Measurements from ENCODE around the gene RO60. TPM values are rescaled to one million over a fixed set of nuclear protein-coding genes. Genes with fewer than 3 reads are reported as not detected.

RO60 gene
- total RNA-seq, 4 donors from 2014 or later = 11.6 to 67.2 (median 62.4) TPM

DNA sequence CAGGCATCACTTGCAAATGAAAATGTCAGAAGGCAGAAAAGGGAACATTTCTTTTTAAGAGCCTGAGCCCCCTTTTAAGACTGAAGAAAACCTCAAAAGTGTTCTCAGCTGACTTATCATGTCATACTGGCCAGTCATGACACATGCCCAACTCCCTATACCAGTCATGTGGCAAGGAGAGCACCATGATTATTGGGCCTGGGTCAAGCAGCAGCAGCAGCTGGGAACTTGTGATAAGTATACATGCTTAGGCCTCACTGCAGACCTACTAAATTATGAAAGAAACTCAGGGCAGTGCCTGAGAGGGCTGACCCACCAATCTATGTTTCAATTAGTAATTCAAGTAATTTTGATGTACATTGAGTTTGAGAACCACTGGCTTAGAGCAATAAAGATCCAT is 8.6 kb downstream of the RO60 start:
- in situ Hi-C loops (cut with MboI; ENCODE audit: low pct_ligation_motif_present in 1 of 4, low pct_unique_long_range_greater_than_20kb in 1 of 4, low sequenced_read_pairs in 3 of 4) (loop anchor here in 1 of 4 donors (10.0 kb wide), 1 partner anchor 57 kb away; the partner anchor contains the start of gene CDC73), intact Hi-C loops (cut with DNase I; ENCODE audit: low total_unique reads) (no loop called here)
- Histone ChIP-seq H3K4me1 (peaks cover 0 to 29% (median 2%) of the 10 kb centered on the region in 4 donors), H3K9me3 (no peaks in the 10 kb centered on the region), H3K4me3 (no peak overlapping the region), H3K36me3 (peaks cover 0 to under 1% (median 0%) of the 10 kb centered on the region in 4 donors), H3K27me3 (no peaks in the 10 kb centered on the region), H3K27ac (no peak overlapping the region)
- no peak for TF ChIP-seq EP300 (IDR thresholded peaks at IDR 0.05; ENCODE audit: low read depth)
- TF ChIP-seq, protein P1, sequence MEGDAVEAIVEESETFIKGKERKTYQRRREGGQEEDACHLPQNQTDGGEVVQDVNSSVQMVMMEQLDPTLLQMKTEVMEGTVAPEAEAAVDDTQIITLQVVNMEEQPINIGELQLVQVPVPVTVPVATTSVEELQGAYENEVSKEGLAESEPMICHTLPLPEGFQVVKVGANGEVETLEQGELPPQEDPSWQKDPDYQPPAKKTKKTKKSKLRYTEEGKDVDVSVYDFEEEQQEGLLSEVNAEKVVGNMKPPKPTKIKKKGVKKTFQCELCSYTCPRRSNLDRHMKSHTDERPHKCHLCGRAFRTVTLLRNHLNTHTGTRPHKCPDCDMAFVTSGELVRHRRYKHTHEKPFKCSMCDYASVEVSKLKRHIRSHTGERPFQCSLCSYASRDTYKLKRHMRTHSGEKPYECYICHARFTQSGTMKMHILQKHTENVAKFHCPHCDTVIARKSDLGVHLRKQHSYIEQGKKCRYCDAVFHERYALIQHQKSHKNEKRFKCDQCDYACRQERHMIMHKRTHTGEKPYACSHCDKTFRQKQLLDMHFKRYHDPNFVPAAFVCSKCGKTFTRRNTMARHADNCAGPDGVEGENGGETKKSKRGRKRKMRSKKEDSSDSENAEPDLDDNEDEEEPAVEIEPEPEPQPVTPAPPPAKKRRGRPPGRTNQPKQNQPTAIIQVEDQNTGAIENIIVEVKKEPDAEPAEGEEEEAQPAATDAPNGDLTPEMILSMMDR (IDR thresholded peaks at IDR 0.05) = no peak
- no peak for TF ChIP-seq POLR2AphosphoS5 (IDR thresholded peaks at IDR 0.05)
- no peak for TF ChIP-seq POLR2A (IDR thresholded peaks at IDR 0.05)
- DNase-seq = no peak

GRCh38 chr1:193069748-193070385 is 10.5 kb downstream of the RO60 start:
- in situ Hi-C loops (cut with MboI; ENCODE audit: low pct_ligation_motif_present in 1 of 4, low pct_unique_long_range_greater_than_20kb in 1 of 4, low sequenced_read_pairs in 3 of 4) = loop anchor here in 1 of 4 donors (10.0 kb wide), 1 partner anchor 55 kb away; the partner anchor contains the start of gene CDC73
- H3K27me3 ChIP-seq = no peaks in the 10 kb centered on the region
- no peaks in the 10 kb centered on the region for H3K9me3 ChIP-seq
- no peak for DNase-seq
- WGBS, 2 donors (ENCODE audit: low coverage in 1 of 2) = 77 to 83% methylated on average over 4 of the region's 4 CpGs
- H3K4me1 ChIP-seq = peaks cover 0 to 26% (median 2%) of the 10 kb centered on the region in 4 donors
- H3K4me3 ChIP-seq = no peak overlapping the region
- intact Hi-C loops (cut with DNase I; ENCODE audit: low total_unique reads) = no loop called here
- TF ChIP-seq, protein P1 (IDR thresholded peaks at IDR 0.05) = peak in 1 of 5 experiments; percentile 13
- TF ChIP-seq EP300 (IDR thresholded peaks at IDR 0.05; ENCODE audit: low read depth) = no peak
- no peak overlapping the region for H3K27ac ChIP-seq
- peaks cover 0 to 4% (median 0%) of the 10 kb centered on the region in 4 donors for H3K36me3 ChIP-seq

DNA sequence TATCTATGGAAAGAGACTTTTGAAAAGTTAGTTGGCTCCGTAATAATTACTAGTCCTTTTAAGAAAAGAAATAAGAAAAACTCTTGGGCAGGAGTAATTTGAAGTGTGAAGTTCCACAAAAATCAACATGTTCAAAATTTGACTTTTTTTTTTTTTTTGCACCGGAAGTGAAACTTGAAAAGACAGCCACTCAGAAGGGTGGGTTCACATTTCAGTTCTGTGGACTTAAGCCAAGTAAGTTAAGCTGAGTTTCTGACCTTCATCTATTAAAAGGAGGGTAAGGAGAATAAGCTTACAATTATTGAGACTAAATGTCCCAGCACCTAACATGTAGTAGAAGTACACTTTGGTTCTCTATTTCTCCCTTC is 11.0 kb downstream of the RO60 start:
- in situ Hi-C loops (cut with MboI; ENCODE audit: low pct_ligation_motif_present in 1 of 4, low pct_unique_long_range_greater_than_20kb in 1 of 4, low sequenced_read_pairs in 3 of 4) (no loop called here), intact Hi-C loops (cut with DNase I; ENCODE audit: low total_unique reads) (no loop called here)
- TF ChIP-seq, protein P1 (IDR thresholded peaks at IDR 0.05) = no peak
- TF ChIP-seq POLR2A (IDR thresholded peaks at IDR 0.05) (no peak), POLR2AphosphoS5 (IDR thresholded peaks at IDR 0.05) (no peak), EP300 (IDR thresholded peaks at IDR 0.05; ENCODE audit: low read depth) (no peak)
- H3K9me3 ChIP-seq = no peaks in the 10 kb centered on the region
- H3K4me3 ChIP-seq = no peak overlapping the region
- H3K4me1 ChIP-seq = peaks cover 0 to 25% (median 2%) of the 10 kb centered on the region in 4 donors
- peaks cover 0 to 4% (median 0%) of the 10 kb centered on the region in 4 donors for H3K36me3 ChIP-seq
- H3K27ac ChIP-seq = no peak overlapping the region
- no peaks in the 10 kb centered on the region for H3K27me3 ChIP-seq
- WGBS, 2 donors (ENCODE audit: low coverage in 1 of 2) = 66 to 82% methylated on average over 2 of the region's 2 CpGs
- no peak for DNase-seq

DNA sequence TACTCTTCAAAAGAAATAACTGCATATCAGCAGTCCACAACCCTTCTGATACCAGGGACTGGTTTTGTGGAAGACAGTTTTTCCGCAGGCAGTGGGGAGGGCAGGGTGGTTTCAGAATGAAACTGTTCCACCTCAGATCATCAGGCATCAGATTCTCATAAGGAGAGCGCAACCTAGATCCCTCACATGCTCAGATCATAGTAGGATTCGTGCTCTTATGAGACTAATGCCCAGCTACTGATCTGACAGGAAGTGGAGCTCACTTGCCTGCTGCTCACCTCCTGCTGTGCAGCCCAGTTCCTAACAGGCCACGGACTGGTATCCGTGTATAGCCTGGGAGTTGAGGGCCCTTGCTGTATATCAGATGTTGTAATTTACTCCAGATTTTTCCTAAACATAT is 11.5 kb downstream of the RO60 start:
- TF ChIP-seq POLR2A (IDR thresholded peaks at IDR 0.05) = no peak
- no peak for TF ChIP-seq EP300 (IDR thresholded peaks at IDR 0.05; ENCODE audit: low read depth)
- TF ChIP-seq POLR2AphosphoS5 (IDR thresholded peaks at IDR 0.05) = no peak
- TF ChIP-seq, protein P1 (IDR thresholded peaks at IDR 0.05) = no peak
- H3K4me1 ChIP-seq = peaks cover 0 to 19% (median 2%) of the 10 kb centered on the region in 4 donors
- no peak overlapping the region for H3K27ac ChIP-seq
- no peaks in the 10 kb centered on the region for H3K27me3 ChIP-seq
- in situ Hi-C loops (cut with MboI; ENCODE audit: low pct_ligation_motif_present in 1 of 4, low pct_unique_long_range_greater_than_20kb in 1 of 4, low sequenced_read_pairs in 3 of 4) = no loop called here
- no peaks in the 10 kb centered on the region for H3K9me3 ChIP-seq
- H3K4me3 ChIP-seq = no peak overlapping the region
- 46 to 69% methylated on average over 3 to 5 of the region's 5 CpGs for WGBS, 2 donors (ENCODE audit: low coverage in 1 of 2)
- H3K36me3 ChIP-seq = peaks cover 0 to 4% (median 0%) of the 10 kb centered on the region in 4 donors
- DNase-seq = no peak
- intact Hi-C loops (cut with DNase I; ENCODE audit: low total_unique reads) = no loop called here

Measured in transverse colon (tissue), 4 donors.